ENCODE data around the gene CYP3A4. TPM values are rescaled to one million over a fixed set of nuclear protein-coding genes. Genes with fewer than 3 reads are reported as not detected.
"Not testable (repeated sequence)": the region's sequence is repeated elsewhere in the genome, so short reads cannot be mapped to it uniquely, and the experiment has no call there.

Gene CYP3A4
- total and polyA plus RNA-seq, 5 donors = 0.16 TPM; not detected in 4

GRCh38 chr7:99733448-99733847 is 50.5 kb downstream of the CYP3A4 start:
- 98% methylated on average over 2 of the region's 2 CpGs for WGBS
- ATAC-seq = no peak
- H3K9me3 ChIP-seq (ENCODE audit: control insufficient read depth, low read length) = no peaks in the 10 kb centered on the region
- DNase-seq = no peak
- H3K27ac ChIP-seq (ENCODE audit: low read length) = no peak overlapping the region
- no peaks in the 10 kb centered on the region for H3K27me3 ChIP-seq (ENCODE audit: control insufficient read depth, insufficient read depth)
- no peaks in the 10 kb centered on the region for H3K4me1 ChIP-seq (ENCODE audit: control insufficient read depth, insufficient read depth, low read length)
- intact Hi-C loops (cut with DNase I) = no loop called here
- H3K4me3 ChIP-seq (ENCODE audit: low read length) = no peak overlapping the region

DNA sequence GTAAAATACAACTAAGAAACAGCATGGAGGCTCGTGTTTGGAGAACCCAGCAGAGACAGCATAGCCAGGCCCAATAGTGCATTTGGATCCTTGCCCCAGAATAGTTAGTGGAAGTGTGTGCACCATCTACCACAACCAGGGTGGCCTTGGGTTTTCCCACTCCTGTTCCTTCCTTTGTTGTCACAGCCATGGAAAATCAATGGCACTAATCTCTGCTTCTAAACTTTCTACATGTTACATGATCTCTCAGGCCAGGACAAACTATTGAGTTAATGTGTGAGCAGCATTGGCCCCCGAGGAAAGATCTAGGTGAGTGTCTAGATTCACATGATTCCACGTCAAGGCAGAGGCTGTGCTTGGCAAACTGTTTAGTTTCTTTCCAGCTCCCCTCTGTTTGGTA is 51.0 kb downstream of the CYP3A4 start:
- DNase-seq (no peak), ATAC-seq (no peak)
- intact Hi-C loops (cut with DNase I) = no loop called here
- 88% methylated on average over 3 of the region's 3 CpGs for WGBS
- Histone ChIP-seq H3K4me1 (ENCODE audit: control insufficient read depth, insufficient read depth, low read length) (no peaks in the 10 kb centered on the region), H3K9me3 (ENCODE audit: control insufficient read depth, low read length) (no peaks in the 10 kb centered on the region), H3K27ac (ENCODE audit: low read length) (no peak overlapping the region), H3K4me3 (ENCODE audit: low read length) (no peak overlapping the region), H3K27me3 (ENCODE audit: control insufficient read depth, insufficient read depth) (no peaks in the 10 kb centered on the region)

GRCh38 chr7:99731638-99732374 is 52.2 kb downstream of the CYP3A4 start:
- intact Hi-C loops (cut with DNase I) = no loop called here
- H3K4me3 ChIP-seq (ENCODE audit: low read length) = no peak overlapping the region
- no peaks in the 10 kb centered on the region for H3K9me3 ChIP-seq (ENCODE audit: control insufficient read depth, low read length)
- no peaks in the 10 kb centered on the region for H3K27me3 ChIP-seq (ENCODE audit: control insufficient read depth, insufficient read depth)
- ATAC-seq (no peak), DNase-seq (no peak)
- H3K4me1 ChIP-seq (ENCODE audit: control insufficient read depth, insufficient read depth, low read length) = no peaks in the 10 kb centered on the region
- 93% methylated on average over 4 of the region's 4 CpGs for WGBS
- no peak overlapping the region for H3K27ac ChIP-seq (ENCODE audit: low read length)

- Histone ChIP-seq H3K4me1 (ENCODE audit: control insufficient read depth, insufficient read depth, low read length) (no peaks in the 10 kb centered on the region), H3K27ac (ENCODE audit: low read length) (no peak overlapping the region), H3K4me3 (ENCODE audit: low read length) (no peak overlapping the region), H3K27me3 (ENCODE audit: control insufficient read depth, insufficient read depth) (no peaks in the 10 kb centered on the region), H3K9me3 (ENCODE audit: control insufficient read depth, low read length) (no peaks in the 10 kb centered on the region)
- 82% methylated on average over 3 of the region's 3 CpGs for whole genome bisulfite sequencing
- no peak for ATAC-seq
- no peak for DNase-seq
- intact Hi-C loops (cut with DNase I) = no loop called here
Observed at GRCh38 chr7:99730992-99731391, 53.0 kb downstream of the CYP3A4 start.

- Histone ChIP-seq H3K4me1 (ENCODE audit: control insufficient read depth, insufficient read depth, low read length) (no peaks in the 10 kb centered on the region), H3K27me3 (ENCODE audit: control insufficient read depth, insufficient read depth) (no peaks in the 10 kb centered on the region), H3K4me3 (ENCODE audit: low read length) (no peak overlapping the region), H3K27ac (ENCODE audit: low read length) (no peak overlapping the region), H3K9me3 (ENCODE audit: control insufficient read depth, low read length) (no peaks in the 10 kb centered on the region)
- ATAC-seq (no peak), DNase-seq (no peak)
- intact Hi-C loops (cut with DNase I) = no loop called here
- WGBS = 60% methylated on average over 1 of the region's 1 CpG
Observed at GRCh38 chr7:99730238-99730810, 53.7 kb downstream of the CYP3A4 start.

GRCh38 chr7:99729486-99730237 is 54.3 kb downstream of the CYP3A4 start:
- no peak overlapping the region for H3K27ac ChIP-seq (ENCODE audit: low read length)
- no peak overlapping the region for H3K4me3 ChIP-seq (ENCODE audit: low read length)
- DNase-seq (no peak), ATAC-seq (no peak)
- intact Hi-C loops (cut with DNase I) = no loop called here
- H3K4me1 ChIP-seq (ENCODE audit: control insufficient read depth, insufficient read depth, low read length) = no peaks in the 10 kb centered on the region
- 60% methylated on average over 5 of the region's 5 CpGs for WGBS
- H3K9me3 ChIP-seq (ENCODE audit: control insufficient read depth, low read length) = no peaks in the 10 kb centered on the region
- H3K27me3 ChIP-seq (ENCODE audit: control insufficient read depth, insufficient read depth) = no peaks in the 10 kb centered on the region

GRCh38 chr7:99728615-99729014 is 55.4 kb downstream of the CYP3A4 start:
- Histone ChIP-seq H3K4me1 (ENCODE audit: control insufficient read depth, insufficient read depth, low read length) (no peaks in the 10 kb centered on the region), H3K27me3 (ENCODE audit: control insufficient read depth, insufficient read depth) (no peaks in the 10 kb centered on the region), H3K4me3 (ENCODE audit: low read length) (no peak overlapping the region), H3K27ac (ENCODE audit: low read length) (no peak overlapping the region), H3K9me3 (ENCODE audit: control insufficient read depth, low read length) (no peaks in the 10 kb centered on the region)
- WGBS = 99% methylated on average over 2 of the region's 2 CpGs
- intact Hi-C loops (cut with DNase I) = no loop called here
- DNase-seq (no peak), ATAC-seq (no peak)

DNA sequence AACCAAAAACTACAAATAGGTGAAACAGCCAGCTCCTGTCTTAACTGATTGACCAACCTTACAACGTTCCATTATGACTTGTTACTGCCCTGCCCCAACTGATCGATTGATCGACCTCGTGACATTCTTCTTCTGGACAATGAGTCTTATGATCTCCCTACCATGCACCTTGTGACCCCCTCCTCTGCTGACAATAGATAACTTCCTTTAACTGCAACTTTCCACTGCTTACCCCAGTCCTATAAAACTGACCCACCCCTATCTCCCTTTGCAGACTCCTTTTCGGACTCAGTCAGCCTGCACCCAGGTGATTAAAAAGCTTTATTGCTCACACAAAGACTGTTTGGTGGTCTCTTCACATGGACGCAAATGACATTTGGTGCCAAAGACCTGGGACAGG is 60.8 kb downstream of the CYP3A4 start:
- H3K27me3 ChIP-seq (ENCODE audit: control insufficient read depth, insufficient read depth); H3K4me1 ChIP-seq (ENCODE audit: control insufficient read depth, insufficient read depth, low read length); H3K27ac ChIP-seq (ENCODE audit: low read length); H3K9me3 ChIP-seq (ENCODE audit: control insufficient read depth, low read length); ATAC-seq; DNase-seq; intact Hi-C loops (cut with DNase I); H3K4me3 ChIP-seq (ENCODE audit: low read length): not testable (repeated sequence)
- WGBS = 88% methylated on average over 6 of the region's 6 CpGs

DNA sequence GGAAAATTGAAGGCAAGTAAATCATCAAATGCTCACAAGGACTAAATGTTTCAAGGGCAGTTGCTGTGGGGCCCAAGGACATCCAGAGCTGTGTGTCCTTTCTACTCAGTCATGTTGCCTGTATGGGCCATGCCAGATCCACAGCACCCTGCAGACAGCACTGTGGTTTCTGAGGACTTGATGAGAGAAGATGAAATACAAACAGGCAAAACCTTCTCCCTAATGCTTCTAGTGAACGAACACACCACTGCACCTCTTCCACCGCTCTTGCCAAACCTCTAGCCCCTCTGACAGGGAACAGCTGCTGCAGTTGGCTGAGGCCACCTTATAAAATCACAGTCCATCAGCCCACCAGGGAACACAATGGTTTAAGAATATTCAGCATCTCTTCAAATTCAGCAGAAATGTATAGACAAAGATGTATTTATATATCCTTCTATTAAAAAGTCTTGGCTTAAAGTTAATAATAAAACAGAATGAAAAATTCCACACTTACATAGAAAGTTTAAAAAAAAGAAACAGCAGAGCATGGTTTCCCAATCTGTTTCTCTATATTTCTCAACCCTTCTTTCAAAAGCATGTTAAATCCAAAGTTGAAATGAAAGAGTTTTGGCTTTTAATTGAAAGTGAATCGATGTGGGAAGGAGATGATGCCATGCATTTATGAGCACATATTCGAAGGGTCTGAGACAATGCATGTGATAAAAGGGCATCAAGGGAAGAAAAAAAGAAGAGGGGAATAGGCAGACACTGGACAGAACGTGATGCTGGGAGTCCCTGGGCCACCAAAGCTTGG is 63.0 kb downstream of the CYP3A4 start:
- no peak overlapping the region for H3K27ac ChIP-seq (ENCODE audit: low read length)
- H3K4me3 ChIP-seq (ENCODE audit: low read length) = no peak overlapping the region
- 55% methylated on average over 5 of the region's 5 CpGs for WGBS
- ATAC-seq (no peak), DNase-seq (no peak)
- intact Hi-C loops (cut with DNase I) = no loop called here
- H3K27me3 ChIP-seq (ENCODE audit: control insufficient read depth, insufficient read depth) = no peaks in the 10 kb centered on the region
- no peaks in the 10 kb centered on the region for H3K9me3 ChIP-seq (ENCODE audit: control insufficient read depth, low read length)
- H3K4me1 ChIP-seq (ENCODE audit: control insufficient read depth, insufficient read depth, low read length) = no peaks in the 10 kb centered on the region

GRCh38 chr7:99719996-99720769 is 63.8 kb downstream of the CYP3A4 start:
- Histone ChIP-seq H3K27me3 (ENCODE audit: control insufficient read depth, insufficient read depth) (no peaks in the 10 kb centered on the region), H3K4me1 (ENCODE audit: control insufficient read depth, insufficient read depth, low read length) (no peaks in the 10 kb centered on the region), H3K4me3 (ENCODE audit: low read length) (no peak overlapping the region), H3K27ac (ENCODE audit: low read length) (no peak overlapping the region), H3K9me3 (ENCODE audit: control insufficient read depth, low read length) (no peaks in the 10 kb centered on the region)
- ATAC-seq = no peak
- no peak for DNase-seq
- 57% methylated on average over 4 of the region's 4 CpGs for WGBS
- intact Hi-C loops (cut with DNase I) = no loop called here

Data from right cardiac atrium (tissue), 5 donors.